SK-N-SH (cell line): ENCODE measurements around the gene FAM227A. TPM values are rescaled to one million over a fixed set of nuclear protein-coding genes. Genes with fewer than 3 reads are reported as not detected.

ENCODE experiments used
- CTCF ChIA-PET: fragments of 300-600, 350-600 bp; formaldehyde crosslinking; extraction: SDS; loops from one replicate; lab custom pipeline; 2021; lab: Yijun Ruan, JAX
- POLR2A ChIA-PET: fragments of 350-600 bp; sonication (Branson Sonifier 250); formaldehyde crosslinking; extraction: SDS; loops from one replicate; lab custom pipeline; 2020; ENCODE audit warnings: antibody characterized with exemption, inconsistent platforms; lab: Yijun Ruan, JAX
- DNase-seq: peaks from one replicate; pipeline ENCODE4 v3.0.0; 2012
- H2AFZ ChIP-seq: fragments of 200-600 bp; sonication (generic); 2 replicates; pipeline ENCODE4 v1.8.1; 2016; ENCODE audit warnings: antibody characterized with exemption, mild to moderate bottlenecking, low read depth
- H3F3A ChIP-seq: fragments of 200-600 bp; sonication (generic); replicated peaks from 2 replicates; pipeline ENCODE3; 2016; ENCODE audit warnings: antibody characterized with exemption, mild to moderate bottlenecking; ENCODE audit not compliant: insufficient read depth
- H3K27ac ChIP-seq, 2 experiments: fragments of 200-500 bp in 1 of 2; fragments of 200-600 bp in 1 of 2; sonication (Bioruptor generic) in 1 of 2; sonication (generic), shearing (Covaris generic) in 1 of 2; 2 replicates each; pipeline versions ENCODE4 v1.5.1 to v1.6.1; 2014 to 2016; ENCODE audit warnings: low read depth in 2 of 2, inconsistent platforms in 1 of 2, low read length in 1 of 2, mild to moderate bottlenecking in 1 of 2, mixed read lengths in 1 of 2
- H3K27me3 ChIP-seq: fragments of 200-600 bp; sonication (generic), shearing (Covaris generic); 2 replicates; pipeline ENCODE4 v1.6.1; 2016; ENCODE audit warnings: mixed run types; ENCODE audit not compliant: insufficient read depth
- H3K36me3 ChIP-seq, 2 experiments: fragments of 200-500 bp in 1 of 2; fragments of 200-600 bp in 1 of 2; sonication (Bioruptor generic) in 1 of 2; sonication (generic) in 1 of 2; replicated peaks in 1 of 2; 2 replicates each; pipeline versions ENCODE3 to v1.5.1; 2014 to 2016; ENCODE audit warnings: low read length in 1 of 2, mild to moderate bottlenecking in 1 of 2; ENCODE audit not compliant: insufficient read depth in 2 of 2, control insufficient read depth in 1 of 2
- H3K4me1 ChIP-seq, 2 experiments: fragments of 200-500 bp in 1 of 2; fragments of 200-600 bp in 1 of 2; sonication (Bioruptor generic) in 1 of 2; sonication (generic), shearing (Covaris generic) in 1 of 2; 2 replicates each; pipeline versions ENCODE4 v1.5.1 to v1.6.1; 2014 to 2016; ENCODE audit warnings: low read depth in 1 of 2, low read length in 1 of 2, mixed run types in 1 of 2; ENCODE audit not compliant: insufficient read depth in 2 of 2, control insufficient read depth in 1 of 2
- H3K4me2 ChIP-seq: fragments of 200-600 bp; sonication (generic), shearing (Covaris generic); 2 replicates; pipeline ENCODE4 v1.6.1; 2017; ENCODE audit warnings: mixed run types
- H3K4me3 ChIP-seq, 2 experiments: fragments of 200-500 bp in 1 of 2; fragments of 200-600 bp in 1 of 2; sonication (Bioruptor generic) in 1 of 2; sonication (generic), shearing (Covaris generic) in 1 of 2; 2 replicates each; pipeline versions ENCODE4 v1.5.1 to v1.8.1; 2014 to 2016; ENCODE audit warnings: low read depth in 2 of 2, inconsistent platforms in 1 of 2, low read length in 1 of 2, mild to moderate bottlenecking in 1 of 2, mixed read lengths in 1 of 2, moderate library complexity in 1 of 2
- H3K79me2 ChIP-seq: fragments of 200-600 bp; sonication (generic); 2 replicates; pipeline ENCODE4 v1.8.1; 2017; ENCODE audit warnings: mild to moderate bottlenecking; ENCODE audit not compliant: insufficient read depth
- H3K9ac ChIP-seq: fragments of 200-600 bp; sonication (generic); 2 replicates; pipeline ENCODE4 v1.6.1; 2017; ENCODE audit warnings: mixed run types
- H3K9me2 ChIP-seq: fragments of 200-600 bp; sonication (generic); 2 replicates; pipeline ENCODE4 v1.6.1; 2017; ENCODE audit warnings: mixed run types
- H3K9me3 ChIP-seq: fragments of 200-600 bp; sonication (generic); 2 replicates; pipeline ENCODE4 v1.6.1; 2017; ENCODE audit warnings: mixed run types, mild to moderate bottlenecking, moderate library complexity
- H4K20me1 ChIP-seq: fragments of 200-600 bp; sonication (generic); 2 replicates; pipeline ENCODE4 v1.6.1; 2017; ENCODE audit warnings: mild to moderate bottlenecking, mixed run types; ENCODE audit not compliant: insufficient read depth
- CHD2 ChIP-seq: fragments of 150-350 bp; IDR thresholded peaks from 2 replicates; pipeline ENCODE4 v1.6.1; 2018; ENCODE audit warnings: low read length; ENCODE audit not compliant: partially characterized antibody
- ELF1 ChIP-seq: IDR thresholded peaks from 2 replicates; pipeline ENCODE4 v1.4.0; 2012
- FOSL2 ChIP-seq: IDR thresholded peaks from 2 replicates; pipeline ENCODE4 v1.4.0; 2012; ENCODE audit warnings: low read depth, mild to moderate bottlenecking, moderate library complexity, borderline replicate concordance
- FOXJ3 ChIP-seq: sonication (generic); formaldehyde crosslinking; IDR thresholded peaks from 2 replicates; pipeline ENCODE4 v1.5.1; 2020; ENCODE audit warnings: mild to moderate bottlenecking, missing genetic modification reagents
- GABPA ChIP-seq: IDR thresholded peaks from 2 replicates; pipeline ENCODE4 v1.4.0; 2012; ENCODE audit warnings: low read depth, mild to moderate bottlenecking
- JUND ChIP-seq: IDR thresholded peaks from 2 replicates; pipeline ENCODE4 v1.4.0; 2012
- MAX ChIP-seq: IDR thresholded peaks from 2 replicates; pipeline ENCODE4 v1.4.0; 2012; ENCODE audit warnings: low read depth
- MEF2A ChIP-seq: IDR thresholded peaks from 2 replicates; pipeline ENCODE4 v1.4.0; 2012; ENCODE audit warnings: low read depth, borderline replicate concordance
- PBX3 ChIP-seq: IDR thresholded peaks from 2 replicates; pipeline ENCODE4; 2012
- POLR2AphosphoS5 ChIP-seq: IDR thresholded peaks from 2 replicates; pipeline ENCODE4 v1.6.1; 2012; ENCODE audit warnings: low read depth, low read length
- RFX5 ChIP-seq: IDR thresholded peaks from 2 replicates; pipeline ENCODE4 v1.6.1; 2012; ENCODE audit warnings: mild to moderate bottlenecking, improper control_type of control experiment, low read length
- RXRA ChIP-seq: IDR thresholded peaks from 2 replicates; pipeline ENCODE4 v1.4.0; 2012; ENCODE audit warnings: low read depth, mild to moderate bottlenecking, borderline replicate concordance
- TCF12 ChIP-seq: IDR thresholded peaks from 2 replicates; pipeline ENCODE4 v1.4.0; 2012
- USF1 ChIP-seq: IDR thresholded peaks from 2 replicates; pipeline ENCODE4 v1.4.0; 2012; ENCODE audit warnings: low read depth, borderline replicate concordance
- YY1 ChIP-seq: IDR thresholded peaks from 2 replicates; pipeline ENCODE4 v1.4.0; 2012; ENCODE audit warnings: low read depth, mild to moderate bottlenecking
- WGBS: methylation state at CpG from one replicate; pipeline ENCODE4 v1.1.6; 2017; ENCODE audit warnings: low lambda C conversion rate; 5-methylcytosine and 5-hydroxymethylcytosine counted together
- polyA plus RNA-seq, 3 experiments: library from polyadenylated mRNA; depleted of rRNA; stranded (reverse); fragments of >200 nt; gene quantifications; 2 replicates each; pipeline ENCODE4 v1.2.3, GENCODE V29; 2012
- TF ChIP-seq, protein P1 (sequence below): fragments of 150-350 bp; IDR thresholded peaks from 2 replicates; pipeline ENCODE4 v1.6.1; 2016; ENCODE audit warnings: mild to moderate bottlenecking, low read depth, low read length
- TF ChIP-seq, protein P2 (sequence below): IDR thresholded peaks from 2 replicates; pipeline ENCODE4 v1.4.0; 2012; ENCODE audit warnings: low read depth, borderline replicate concordance

FAM227A gene
- polyA plus RNA-seq, 1 of the 3 experiments (the other 2 are of a cell fraction), result 1.2 TPM

- H3K27ac ChIP-seq, result peak overlapping the region in 1 of 2 experiments; percentile 71; a peak in 2 of 4 replicates
- no peaks in the 10 kb centered on the region for H3K9me3 ChIP-seq
- TF ChIP-seq MAX (no peak), FOSL2 (peak; percentile 46; the same call in 1 of the 2 replicates), ELF1 (no peak), GABPA (no peak), USF1 (no peak), JUND (peak; percentile 33; the same call in 1 of the 2 replicates), RXRA (no peak), RFX5 (no peak), POLR2AphosphoS5 (no peak), PBX3 (no peak), FOXJ3 (no peak), TCF12 (no peak), CHD2 (no peak), YY1 (peak; percentile 48; the same call in 1 of the 2 replicates), MEF2A (no peak)
- TF ChIP-seq, protein P1, sequence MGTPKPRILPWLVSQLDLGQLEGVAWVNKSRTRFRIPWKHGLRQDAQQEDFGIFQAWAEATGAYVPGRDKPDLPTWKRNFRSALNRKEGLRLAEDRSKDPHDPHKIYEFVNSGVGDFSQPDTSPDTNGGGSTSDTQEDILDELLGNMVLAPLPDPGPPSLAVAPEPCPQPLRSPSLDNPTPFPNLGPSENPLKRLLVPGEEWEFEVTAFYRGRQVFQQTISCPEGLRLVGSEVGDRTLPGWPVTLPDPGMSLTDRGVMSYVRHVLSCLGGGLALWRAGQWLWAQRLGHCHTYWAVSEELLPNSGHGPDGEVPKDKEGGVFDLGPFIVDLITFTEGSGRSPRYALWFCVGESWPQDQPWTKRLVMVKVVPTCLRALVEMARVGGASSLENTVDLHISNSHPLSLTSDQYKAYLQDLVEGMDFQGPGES, result no peak
- TF ChIP-seq, protein P2, sequence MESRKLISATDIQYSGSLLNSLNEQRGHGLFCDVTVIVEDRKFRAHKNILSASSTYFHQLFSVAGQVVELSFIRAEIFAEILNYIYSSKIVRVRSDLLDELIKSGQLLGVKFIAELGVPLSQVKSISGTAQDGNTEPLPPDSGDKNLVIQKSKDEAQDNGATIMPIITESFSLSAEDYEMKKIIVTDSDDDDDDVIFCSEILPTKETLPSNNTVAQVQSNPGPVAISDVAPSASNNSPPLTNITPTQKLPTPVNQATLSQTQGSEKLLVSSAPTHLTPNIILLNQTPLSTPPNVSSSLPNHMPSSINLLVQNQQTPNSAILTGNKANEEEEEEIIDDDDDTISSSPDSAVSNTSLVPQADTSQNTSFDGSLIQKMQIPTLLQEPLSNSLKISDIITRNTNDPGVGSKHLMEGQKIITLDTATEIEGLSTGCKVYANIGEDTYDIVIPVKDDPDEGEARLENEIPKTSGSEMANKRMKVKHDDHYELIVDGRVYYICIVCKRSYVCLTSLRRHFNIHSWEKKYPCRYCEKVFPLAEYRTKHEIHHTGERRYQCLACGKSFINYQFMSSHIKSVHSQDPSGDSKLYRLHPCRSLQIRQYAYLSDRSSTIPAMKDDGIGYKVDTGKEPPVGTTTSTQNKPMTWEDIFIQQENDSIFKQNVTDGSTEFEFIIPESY, result no peak
- TF ChIP-seq, all 33 proteins: peak for 3
- Histone ChIP-seq H3K4me3 (peak overlapping the region in 1 of 2 experiments; percentile 32; a peak in 2 of 4 replicates), H3K27me3 (no peaks in the 10 kb centered on the region), H3K4me2 (peak overlapping the region; percentile 85), H3K79me2 (peaks cover 85% of the 10 kb centered on the region), H3F3A (peaks cover 29% of the 10 kb centered on the region), H2AFZ (no peak overlapping the region), H3K9ac (peak overlapping the region; percentile 34; the same call in 1 of the 2 replicates), H4K20me1 (no peaks in the 10 kb centered on the region), H3K36me3 (no peaks in the 10 kb centered on the region), H3K4me1 (peaks cover 7 to 20% of the 10 kb centered on the region in 2 experiments; a peak in 2 of 4 replicates), H3K9me2 (no peaks in the 10 kb centered on the region)
- no peak for DNase-seq
- ChIA-PET POLR2A (no interaction called here), CTCF (no interaction called here)
- 48% methylated on average over 3 of the region's 3 CpGs for WGBS
Observed at GRCh38 chr22:38696606-38697424, 40.6 kb upstream of the FAM227A start.
